HG03571 (cell line): ENCODE data around the gene S100A9.

Experiments
- ATAC-seq: cut with Tn5 transposase; IDR thresholded peaks from one replicate; pipeline ENCODE4 v1.9.1; 2021; ENCODE audit not compliant: unreplicated experiment

Gene S100A9

GRCh38 chr1:153387001-153387400 is 29.3 kb downstream of the S100A9 start:
- no peak for ATAC-seq

- ATAC-seq = no peak
Observed at GRCh38 chr1:153387785-153388184, 30.1 kb downstream of the S100A9 start.

GRCh38 chr1:153389401-153389800 is 31.7 kb downstream of the S100A9 start:
- ATAC-seq = no peak

GRCh38 chr1:153389973-153390879 is 32.6 kb downstream of the S100A9 start:
- no peak for ATAC-seq

GRCh38 chr1:153390938-153391710 is 33.5 kb downstream of the S100A9 start, which contains the start of gene S100A8:
Gene S100A8 (minus strand): TSS chr1:153391073. CDS start chr1:153390535, 538 bp downstream.
- no peak for ATAC-seq

- ATAC-seq = no peak
Observed at GRCh38 chr1:153392258-153392657, 34.6 kb downstream of the S100A9 start.

GRCh38 chr1:153392822-153393221 is 35.2 kb downstream of the S100A9 start:
- no peak for ATAC-seq

GRCh38 chr1:153393926-153394325 is 36.3 kb downstream of the S100A9 start:
- no peak for ATAC-seq

- ATAC-seq = no peak
Observed at GRCh38 chr1:153394391-153394790, 36.7 kb downstream of the S100A9 start.

GRCh38 chr1:153395136-153395685 is 37.6 kb downstream of the S100A9 start:
- no peak for ATAC-seq

GRCh38 chr1:153395776-153396175 is 38.1 kb downstream of the S100A9 start:
- ATAC-seq = no peak

- ATAC-seq = no peak
Observed at GRCh38 chr1:153396461-153396860, 38.8 kb downstream of the S100A9 start.

GRCh38 chr1:153397051-153397923 is 39.6 kb downstream of the S100A9 start:
- ATAC-seq = no peak

- no peak for ATAC-seq
Observed at GRCh38 chr1:153397924-153398651, 40.4 kb downstream of the S100A9 start.

GRCh38 chr1:153399401-153400055 is 41.9 kb downstream of the S100A9 start:
- no peak for ATAC-seq

GRCh38 chr1:153400244-153400643 is 42.6 kb downstream of the S100A9 start:
- no peak for ATAC-seq

GRCh38 chr1:153401461-153401860 is 43.8 kb downstream of the S100A9 start:
- no peak for ATAC-seq

- ATAC-seq = no peak
Observed at GRCh38 chr1:153402226-153402625, 44.6 kb downstream of the S100A9 start.

GRCh38 chr1:153403421-153404085 is 45.9 kb downstream of the S100A9 start:
- ATAC-seq = no peak
